ENCODE results near the gene MEIS1.

GRCh38 chr2:66481100-66481549 lies 46.2 kb downstream of the MEIS1 start:
- TF ChIP-seq POLR2A (IDR thresholded peaks at IDR 0.05) (peak in 1 of 3 donors; percentile 8), CTCF (IDR thresholded peaks at IDR 0.05) (no peak)
